ENCODE measurements around the gene REEP1. TPM values are rescaled to one million over a fixed set of nuclear protein-coding genes. Genes with fewer than 3 reads are reported as not detected.

REEP1 gene
- total and polyA plus RNA-seq, 2 of the 8 experiments (the other 6 are each of a cell fraction or from before 2014, with no cell fraction given), result 0.74 to 1.5 TPM

DNA sequence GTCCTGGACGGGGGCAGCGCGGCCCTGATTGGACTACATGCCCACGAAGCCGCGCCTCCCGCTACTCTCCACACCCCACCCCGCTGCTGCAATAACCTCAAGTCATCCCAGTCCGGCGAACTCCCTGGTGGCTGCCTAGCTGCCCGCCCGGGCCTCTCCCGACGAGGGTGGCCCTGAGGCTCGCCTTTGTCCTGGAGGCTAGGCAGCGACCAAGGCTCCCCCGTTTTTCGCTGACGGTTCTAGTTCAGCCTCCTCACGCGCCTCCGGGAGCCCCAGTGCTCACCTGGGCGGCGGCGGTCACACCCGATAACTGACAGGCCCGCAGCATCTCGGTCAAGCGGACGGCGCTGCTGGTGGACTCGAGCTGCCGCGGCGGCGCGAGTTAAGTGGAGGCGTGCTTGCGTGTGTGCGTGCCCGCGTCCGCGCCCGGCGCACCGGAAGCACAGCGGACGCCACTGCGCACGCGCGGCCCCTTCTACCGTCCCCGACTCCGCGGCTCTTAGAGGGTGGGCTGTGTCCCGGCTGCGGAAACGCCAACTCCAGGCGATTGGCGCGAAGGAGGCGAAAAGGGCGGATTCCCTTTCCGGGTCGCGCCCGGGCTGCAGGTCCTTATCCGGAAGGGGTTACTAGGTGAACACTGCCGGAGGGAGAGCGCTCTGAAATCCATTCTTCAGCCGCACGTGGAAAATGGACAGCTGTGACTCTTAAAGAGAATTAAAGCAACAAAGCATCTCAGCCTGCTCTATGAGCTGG, 142.2 kb downstream of the REEP1 start, which contains the start of gene IMMT:
IMMT (minus strand) TSS at position 408 of the 753 bp plus-strand sequence; CDS start at position 328, 80 bp downstream.
- peak within 1 kb of the TSS; percentile 88 to 90 (median 90) for H3K9ac ChIP-seq (replicated peaks in 1 of 4; ENCODE audit: extremely low read depth in 1 of 4, low read depth in 3 of 4, low read length in 3 of 4)
- H4K5ac ChIP-seq (ENCODE audit: insufficient read length, low read depth, low read length), result peak within 1 kb of the TSS; percentile 78
- no peak within 1 kb of the TSS; the same call in 1 of the 2 replicates for H2BK12ac ChIP-seq (ENCODE audit: low read depth, low read length)
- H3K56ac ChIP-seq (replicated peaks; ENCODE audit: insufficient read length, low read depth, low read length), result peak within 1 kb of the TSS; percentile 94
- no peak within 1 kb of the TSS for H2AK5ac ChIP-seq (ENCODE audit: low read depth, low read length)
- H3K4me3 ChIP-seq (ENCODE audit: extremely low read depth in 1 of 4, insufficient read depth in 2 of 4, low read depth in 3 of 4, low read length in 4 of 4), result peak within 1 kb of the TSS; percentile 64 to 96 (median 87)
- no peak within 1 kb of the TSS for H3K23ac ChIP-seq (ENCODE audit: insufficient read length)
- H4K8ac ChIP-seq (ENCODE audit: extremely low read depth, insufficient read depth, low read length), result peak within 1 kb of the TSS; percentile 81
- FAIRE-seq (no peak), DNase-seq (ENCODE audit: low read depth in 1 of 2, low spot score in 2 of 2) (peak; percentile 87 to 92)
- no peaks in the 10 kb centered on the region for H3K9me3 ChIP-seq (ENCODE audit: insufficient read depth in 2 of 2, low read depth in 1 of 2, low read length in 1 of 2)
- POLR2A ChIA-PET (ENCODE audit: partially characterized antibody), result interaction anchor here (0.6 to 3.3 kb wide), 11 partner anchors 10 to 245 kb away, joined by 3 to 22 read pairs (median 3); partner anchors contain the start of genes POLR1A and PTCD3
- no peaks in the 10 kb centered on the region for H3K27me3 ChIP-seq (replicated peaks in 1 of 4; ENCODE audit: control insufficient read depth in 3 of 4, extremely low read depth in 1 of 4, insufficient read depth in 3 of 4, low read length in 3 of 4)
- CTCF ChIA-PET (ENCODE audit: partially characterized antibody), result interaction anchor here (0.6 to 0.9 kb wide), 3 partner anchors 9 to 116 kb away, joined by 3 read pairs; no protein-coding TSS in a partner anchor
- H3K4me1 ChIP-seq (replicated peaks in 1 of 4; ENCODE audit: control insufficient read depth in 3 of 4, insufficient read depth in 4 of 4, low read length in 3 of 4), result peaks cover 0 to 4% (median under 1%) of the 10 kb centered on the region in 4 experiments; a peak in 1 of 7 replicates
- 0 out of 8 replicates have a peak, but pooled peaks cover 0 to 2% (median 0%) of the 10 kb centered on the region in 4 experiments for H3K36me3 ChIP-seq (ENCODE audit: control insufficient read depth in 2 of 4, insufficient read depth in 4 of 4, low read length in 3 of 4)
- H2BK20ac ChIP-seq (ENCODE audit: low read length), result no peak within 1 kb of the TSS
- H4K91ac ChIP-seq (replicated peaks; ENCODE audit: insufficient read length, low read length), result peak within 1 kb of the TSS; percentile 98
- H3K4me2 ChIP-seq (ENCODE audit: insufficient read depth in 1 of 2, low read depth in 2 of 2, low read length in 2 of 2), result peak within 1 kb of the TSS; percentile 82 to 99
- H2BK5ac ChIP-seq (ENCODE audit: low read depth, low read length), result peak within 1 kb of the TSS; percentile 93
- peak within 1 kb of the TSS; percentile 90 for H3K27ac ChIP-seq (ENCODE audit: low read depth, low read length)
- no peak within 1 kb of the TSS for H3K14ac ChIP-seq (ENCODE audit: insufficient read length)
- 2% methylated on average over 47 of the region's 74 CpGs; no CpG with 5 or more reads in 1 of the 2 experiments for WGBS, 2 experiments (ENCODE audit: extremely low coverage in 1 of 2, insufficient coverage in 1 of 2, insufficient read length in 1 of 2, insufficient replicate concordance in 2 of 2, low coverage in 1 of 2, low lambda C conversion rate in 2 of 2, missing lambda C conversion rate in 1 of 2)
- peaks cover 4% of the 10 kb centered on the region for H3K23me2 ChIP-seq (ENCODE audit: low read depth, low read length)
- peaks cover 7% of the 10 kb centered on the region; the same call in 1 of the 2 replicates for H3K79me1 ChIP-seq (ENCODE audit: low read depth, low read length)
- H3K4ac ChIP-seq (replicated peaks; ENCODE audit: insufficient read length, low read depth, low read length), result peak within 1 kb of the TSS; percentile 98
- H3K79me2 ChIP-seq (ENCODE audit: control insufficient read depth in 1 of 2, insufficient read depth in 2 of 2, low read length in 2 of 2), result peaks cover 25 to 52% of the 10 kb centered on the region in 2 experiments
- H2BK15ac ChIP-seq (ENCODE audit: low read length), result peak within 1 kb of the TSS; percentile 8; the same call in 1 of the 2 replicates
- no peak within 1 kb of the TSS for H2BK120ac ChIP-seq (replicated peaks; ENCODE audit: low read depth, low read length)
- H3K18ac ChIP-seq (ENCODE audit: extremely low read depth, low read length), result peak within 1 kb of the TSS; percentile 84
- H4K20me1 ChIP-seq (replicated peaks in 1 of 2; ENCODE audit: control insufficient read depth in 1 of 2, insufficient read depth in 2 of 2, low read length in 2 of 2), result peaks cover 0 to 2% of the 10 kb centered on the region in 2 experiments
- 0 out of 2 replicates have a peak within 1 kb of the TSS, but pooled peaks have one; percentile 3 for H2AFZ ChIP-seq (ENCODE audit: low read length)
- TF ChIP-seq GTF2F1 (IDR thresholded peaks at IDR 0.05; ENCODE audit: borderline replicate concordance, low read depth, low read length) (peak; percentile 43), MAFK (IDR thresholded peaks at IDR 0.05; ENCODE audit: low read depth, low read length) (no peak), RBBP5 (IDR thresholded peaks at IDR 0.05; ENCODE audit: borderline replicate concordance, low read depth, low read length) (0 out of 2 replicates have a peak, but pooled peaks have one; percentile 81), HDAC2 (IDR thresholded peaks at IDR 0.05; ENCODE audit: borderline replicate concordance in 1 of 2, low read depth in 2 of 2, low read length in 2 of 2) (peak; percentile 51 to 74; a peak in 1 of 4 replicates), CREB1 (IDR thresholded peaks at IDR 0.05) (peak; percentile 32; the same call in 1 of the 2 replicates)
- TF ChIP-seq, protein P1, sequence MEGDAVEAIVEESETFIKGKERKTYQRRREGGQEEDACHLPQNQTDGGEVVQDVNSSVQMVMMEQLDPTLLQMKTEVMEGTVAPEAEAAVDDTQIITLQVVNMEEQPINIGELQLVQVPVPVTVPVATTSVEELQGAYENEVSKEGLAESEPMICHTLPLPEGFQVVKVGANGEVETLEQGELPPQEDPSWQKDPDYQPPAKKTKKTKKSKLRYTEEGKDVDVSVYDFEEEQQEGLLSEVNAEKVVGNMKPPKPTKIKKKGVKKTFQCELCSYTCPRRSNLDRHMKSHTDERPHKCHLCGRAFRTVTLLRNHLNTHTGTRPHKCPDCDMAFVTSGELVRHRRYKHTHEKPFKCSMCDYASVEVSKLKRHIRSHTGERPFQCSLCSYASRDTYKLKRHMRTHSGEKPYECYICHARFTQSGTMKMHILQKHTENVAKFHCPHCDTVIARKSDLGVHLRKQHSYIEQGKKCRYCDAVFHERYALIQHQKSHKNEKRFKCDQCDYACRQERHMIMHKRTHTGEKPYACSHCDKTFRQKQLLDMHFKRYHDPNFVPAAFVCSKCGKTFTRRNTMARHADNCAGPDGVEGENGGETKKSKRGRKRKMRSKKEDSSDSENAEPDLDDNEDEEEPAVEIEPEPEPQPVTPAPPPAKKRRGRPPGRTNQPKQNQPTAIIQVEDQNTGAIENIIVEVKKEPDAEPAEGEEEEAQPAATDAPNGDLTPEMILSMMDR (IDR thresholded peaks at IDR 0.05; ENCODE audit: control extremely low read depth in 1 of 3, insufficient read depth in 1 of 3, low read depth in 1 of 3, low read length in 3 of 3), result no peak
- TF ChIP-seq, protein P2, sequence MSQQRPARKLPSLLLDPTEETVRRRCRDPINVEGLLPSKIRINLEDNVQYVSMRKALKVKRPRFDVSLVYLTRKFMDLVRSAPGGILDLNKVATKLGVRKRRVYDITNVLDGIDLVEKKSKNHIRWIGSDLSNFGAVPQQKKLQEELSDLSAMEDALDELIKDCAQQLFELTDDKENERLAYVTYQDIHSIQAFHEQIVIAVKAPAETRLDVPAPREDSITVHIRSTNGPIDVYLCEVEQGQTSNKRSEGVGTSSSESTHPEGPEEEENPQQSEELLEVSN (IDR thresholded peaks at IDR 0.05), result peak; percentile 9

All from H1 (cell line).